Psoas muscle (tissue), 8 donors: ENCODE data around the gene GALNT9. TPM values are rescaled to one million over a fixed set of nuclear protein-coding genes. Genes with fewer than 3 reads are reported as not detected.

Experiments
- ATAC-seq, 4 donors: fragments of 200-7000 bp; cut with Tn5 transposase; one replicate each; pipeline ENCODE4 v1.9.1; 2020; ENCODE audit warnings: moderate library complexity in 3 of 4, mild to moderate bottlenecking in 2 of 4
- DNase-seq, 2 donors: peaks; one replicate each; pipeline ENCODE4 v3.0.0-alpha.2; 2020
- H3K27ac ChIP-seq: fragments of 200-600 bp; one replicate; pipeline ENCODE4 v1.8.0; 2022
- H3K27me3 ChIP-seq, 3 donors: fragments of 200-600 bp in 1 of 3; one replicate each; pipeline versions ENCODE4 v1.6.1 to v1.8.0; 2013 to 2022; ENCODE audit warnings: low read length in 2 of 3, mild to moderate bottlenecking in 2 of 3, moderate library complexity in 1 of 3; ENCODE audit not compliant: insufficient read depth in 3 of 3
- H3K36me3 ChIP-seq, 2 donors: fragments of 200-600 bp in 1 of 2; one replicate each; pipeline versions ENCODE4 v1.6.1 to v1.8.0; 2013 to 2022; ENCODE audit warnings: low read depth in 1 of 2, mild to moderate bottlenecking in 1 of 2, moderate library complexity in 1 of 2; ENCODE audit not compliant: insufficient read depth in 1 of 2
- H3K4me1 ChIP-seq: fragments of 200-600 bp; one replicate; pipeline ENCODE4 v1.8.0; 2022
- H3K4me3 ChIP-seq: fragments of 200-600 bp; one replicate; pipeline ENCODE4 v1.8.0; 2022; ENCODE audit warnings: mild to moderate bottlenecking
- H3K9me3 ChIP-seq: fragments of 200-600 bp; one replicate; pipeline ENCODE4 v1.8.0; 2022
- WGBS, 3 donors: extraction: QIAGEN DNeasy Blood & Tissue Kit; methylation state at CpG; one replicate each; pipeline versions ENCODE4 v1.1.6 to v1.1.7; 2013; 5-methylcytosine and 5-hydroxymethylcytosine counted together
- intact Hi-C, 2 donors: fragments of 100-400 bp; cut with DNase I; formaldehyde crosslinking; loops; one replicate each; pipeline versions ENCODE4 v1.11.0 to v1.14.2; 2022
- polyA plus RNA-seq, 3 donors: library from polyadenylated mRNA; stranded (reverse); fragments of 200-250 nt; gene quantifications; one replicate each; pipeline ENCODE4 v1.2.3, GENCODE V29; 2013
- total RNA-seq, 4 donors: library from RNA; stranded (reverse); fragmentation: NEBNext Ultra II Directional in 2 of 4; extraction: Animal tissue kit (Norgen Biotek cat#: 25700) in 2 of 4; gene quantifications; one replicate each; pipeline versions ENCODE4 v1.2.1 to v1.2.4, GENCODE V29; 2021 to 2023
- TF ChIP-seq, protein P1 (sequence below): fragments of 200-600 bp; IDR thresholded peaks from one replicate; pipeline ENCODE4 v1.8.0; 2022; ENCODE audit warnings: antibody characterized with exemption
- donor health status: healthy with polysubstance abuse.
- donor health status: DM: no; HTN: no; CAD: no; lungs with moderate emphysema.
- donor health status: Bipolar disorder and iron deficiency.
- donor health status: healthy.
- donor health status: DM: yes; HTN: yes; CAD: no.
- donor health status: DM: no; HTN: no; CAD: no.
- donor health status: DM: no; HTN: no; CAD: no.
- donor health status: DM: yes; HTN: yes; CAD: no.

GALNT9 gene
- total and polyA plus RNA-seq, 7 donors: 0.01 to 0.21 (median 0.08) TPM; not detected in 4

DNA sequence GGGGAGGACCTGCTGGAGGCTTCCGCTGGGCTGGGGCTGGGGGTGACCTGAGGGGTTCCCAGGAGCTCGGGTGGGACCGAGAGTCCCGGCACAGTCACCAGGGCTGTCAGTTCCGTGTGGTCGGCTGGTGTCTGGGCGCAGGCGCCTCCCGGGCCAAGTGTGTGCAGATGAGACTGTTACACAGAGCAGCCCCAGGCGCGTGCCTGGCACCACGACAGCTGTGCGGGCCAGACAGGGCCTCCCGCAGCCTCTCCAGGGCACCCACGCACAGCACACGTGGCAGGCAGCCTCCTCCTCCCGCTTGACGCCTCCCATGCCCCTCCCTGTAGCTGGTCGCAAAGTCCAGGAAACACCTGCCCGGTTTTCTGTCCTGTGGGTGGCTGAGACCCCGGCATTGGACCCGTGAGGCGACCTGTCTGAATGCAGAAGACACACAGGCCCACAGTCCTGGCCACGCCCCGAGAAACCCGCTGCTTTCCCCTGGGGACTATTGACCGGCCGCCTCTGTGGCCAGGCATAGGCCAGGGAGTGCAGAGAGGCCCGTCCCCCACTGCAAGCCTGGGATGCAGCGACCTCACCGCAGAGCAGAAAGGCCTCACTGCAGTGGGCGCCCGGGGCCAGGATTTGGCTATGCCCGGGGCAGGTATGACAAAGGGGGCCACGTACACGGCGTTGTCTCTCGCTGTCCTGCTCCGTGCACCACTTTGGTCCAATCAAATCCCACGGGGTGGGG lies 12.1 kb upstream of the GALNT9 start:
- H3K27me3 ChIP-seq: peaks cover 0 to 73% (median 26%) of the 10 kb centered on the region in 3 donors
- no peak overlapping the region for H3K4me3 ChIP-seq
- no peaks in the 10 kb centered on the region for H3K36me3 ChIP-seq
- no peaks in the 10 kb centered on the region for H3K9me3 ChIP-seq
- no peaks in the 10 kb centered on the region for H3K4me1 ChIP-seq
- WGBS, 3 donors: 63 to 65% (median 65%) methylated on average over 32 to 40 of the region's 40 CpGs
- ATAC-seq: no peak
- no peak for DNase-seq
- intact Hi-C loops: no loop called here
- TF ChIP-seq, protein P1, sequence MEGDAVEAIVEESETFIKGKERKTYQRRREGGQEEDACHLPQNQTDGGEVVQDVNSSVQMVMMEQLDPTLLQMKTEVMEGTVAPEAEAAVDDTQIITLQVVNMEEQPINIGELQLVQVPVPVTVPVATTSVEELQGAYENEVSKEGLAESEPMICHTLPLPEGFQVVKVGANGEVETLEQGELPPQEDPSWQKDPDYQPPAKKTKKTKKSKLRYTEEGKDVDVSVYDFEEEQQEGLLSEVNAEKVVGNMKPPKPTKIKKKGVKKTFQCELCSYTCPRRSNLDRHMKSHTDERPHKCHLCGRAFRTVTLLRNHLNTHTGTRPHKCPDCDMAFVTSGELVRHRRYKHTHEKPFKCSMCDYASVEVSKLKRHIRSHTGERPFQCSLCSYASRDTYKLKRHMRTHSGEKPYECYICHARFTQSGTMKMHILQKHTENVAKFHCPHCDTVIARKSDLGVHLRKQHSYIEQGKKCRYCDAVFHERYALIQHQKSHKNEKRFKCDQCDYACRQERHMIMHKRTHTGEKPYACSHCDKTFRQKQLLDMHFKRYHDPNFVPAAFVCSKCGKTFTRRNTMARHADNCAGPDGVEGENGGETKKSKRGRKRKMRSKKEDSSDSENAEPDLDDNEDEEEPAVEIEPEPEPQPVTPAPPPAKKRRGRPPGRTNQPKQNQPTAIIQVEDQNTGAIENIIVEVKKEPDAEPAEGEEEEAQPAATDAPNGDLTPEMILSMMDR: no peak
- H3K27ac ChIP-seq: no peak overlapping the region

DNA sequence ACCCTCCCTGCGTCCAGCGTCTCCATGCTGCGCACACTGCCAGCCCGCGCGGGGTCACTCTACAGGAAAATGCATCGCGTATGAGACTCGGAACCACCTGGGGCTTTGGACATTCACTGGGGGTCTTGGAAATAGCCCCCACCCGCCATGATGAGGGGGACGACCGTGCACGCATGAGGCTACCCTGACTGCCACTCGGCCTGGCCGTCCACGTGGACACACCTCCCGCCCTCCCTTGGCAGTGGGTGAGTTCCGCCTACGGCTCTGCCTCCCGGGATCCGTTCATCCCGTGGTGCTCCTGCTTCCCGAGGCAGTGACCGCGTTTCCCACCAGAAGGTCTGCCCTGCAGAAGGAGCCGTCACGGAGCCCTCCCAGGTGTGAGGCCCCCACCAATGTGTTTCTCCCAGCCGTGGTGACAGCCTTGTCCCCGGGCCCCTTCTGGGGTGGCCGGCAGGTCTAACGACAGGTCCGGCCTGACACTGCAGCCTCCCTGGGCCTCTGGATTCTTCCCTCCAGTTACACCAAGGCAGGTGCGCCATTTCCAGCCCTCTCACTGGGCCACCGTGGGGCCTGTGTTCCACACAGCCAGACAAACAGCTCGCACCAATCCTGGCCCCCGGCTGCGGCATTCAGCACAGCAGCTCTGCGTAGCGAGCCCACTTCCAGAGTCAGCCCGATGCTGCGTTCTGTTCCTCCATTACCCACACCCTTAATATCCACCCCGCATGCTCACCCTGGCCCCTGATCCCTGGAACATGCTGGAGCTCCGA lies 11.1 kb upstream of the GALNT9 start:
- no peak for ATAC-seq
- H3K4me3 ChIP-seq: no peak overlapping the region
- WGBS, 3 donors: 75 to 82% (median 80%) methylated on average over 42 to 43 of the region's 43 CpGs
- H3K27me3 ChIP-seq: peaks cover 0 to 76% (median 23%) of the 10 kb centered on the region in 3 donors
- H3K4me1 ChIP-seq: no peaks in the 10 kb centered on the region
- intact Hi-C loops: no loop called here
- TF ChIP-seq, protein P1: no peak
- DNase-seq: no peak
- H3K27ac ChIP-seq: no peak overlapping the region
- no peaks in the 10 kb centered on the region for H3K36me3 ChIP-seq
- H3K9me3 ChIP-seq: no peaks in the 10 kb centered on the region

DNA sequence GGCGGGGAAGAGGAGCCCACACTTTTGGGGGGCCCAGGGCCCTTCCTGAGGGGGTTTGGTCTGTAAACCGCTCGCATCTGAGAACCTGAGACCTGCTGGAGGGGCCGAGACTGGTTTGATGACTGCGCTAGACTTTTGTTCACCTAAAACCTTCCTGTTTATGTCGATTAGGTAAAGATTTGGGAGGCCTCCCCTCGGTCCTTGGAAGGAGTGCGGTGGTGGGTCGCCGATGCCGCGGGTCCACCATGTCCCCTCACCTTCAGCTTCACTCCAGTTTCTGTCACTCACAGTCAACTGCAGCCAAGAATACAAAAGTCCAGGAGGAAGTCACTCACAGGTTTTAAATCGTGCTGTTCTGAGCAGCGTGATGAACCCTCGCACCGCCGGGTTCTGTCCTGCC lies 10.5 kb upstream of the GALNT9 start:
- no peaks in the 10 kb centered on the region for H3K36me3 ChIP-seq
- no peak for ATAC-seq
- no peaks in the 10 kb centered on the region for H3K9me3 ChIP-seq
- no peak overlapping the region for H3K4me3 ChIP-seq
- H3K27me3 ChIP-seq: peaks cover 0 to 76% (median 19%) of the 10 kb centered on the region in 3 donors
- TF ChIP-seq, protein P1: no peak
- no peak overlapping the region for H3K27ac ChIP-seq
- WGBS, 3 donors: 78 to 85% (median 84%) methylated on average over 17 of the region's 17 CpGs
- intact Hi-C loops: no loop called here
- no peaks in the 10 kb centered on the region for H3K4me1 ChIP-seq
- DNase-seq: no peak

DNA sequence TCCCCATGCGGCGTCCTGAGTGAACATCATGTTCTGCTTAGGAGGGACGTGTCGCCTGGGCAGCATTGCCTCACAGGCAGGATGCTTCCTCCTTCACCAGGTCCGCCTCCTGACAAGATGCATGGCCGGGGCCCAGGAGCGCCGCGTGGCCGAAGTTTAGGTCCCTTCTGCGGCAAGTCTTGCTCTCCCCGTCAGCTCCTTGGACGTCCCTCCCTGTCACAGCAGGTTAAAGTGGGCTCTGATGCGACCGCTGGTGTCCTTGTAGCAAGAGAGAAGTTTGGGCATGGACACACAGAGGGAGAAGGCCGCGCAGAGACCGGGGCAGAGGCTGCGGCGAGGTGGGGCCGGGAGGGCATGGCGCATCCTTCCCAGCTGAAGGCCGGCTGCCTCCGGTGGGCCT lies 9.4 kb upstream of the GALNT9 start:
- no peak for ATAC-seq
- no peak for DNase-seq
- Histone ChIP-seq H3K36me3 (no peaks in the 10 kb centered on the region), H3K4me1 (no peaks in the 10 kb centered on the region), H3K4me3 (no peak overlapping the region), H3K27ac (no peak overlapping the region), H3K9me3 (no peaks in the 10 kb centered on the region), H3K27me3 (peaks cover 0 to 86% (median 19%) of the 10 kb centered on the region in 3 donors)
- WGBS, 3 donors: 83 to 85% (median 84%) methylated on average over 24 of the region's 24 CpGs
- TF ChIP-seq, protein P1: no peak
- intact Hi-C loops: no loop called here
